NCI-H510A (cell line): ENCODE measurements around the gene LCAT.
"Not testable (repeated sequence)": the region's sequence is repeated elsewhere in the genome, so short reads cannot be mapped to it uniquely, and the experiment has no call there.

Experiments
- DNase-seq: peaks from one replicate; lab custom pipeline; 2025; lab: John Stamatoyannopoulos, UW

Gene LCAT

DNA sequence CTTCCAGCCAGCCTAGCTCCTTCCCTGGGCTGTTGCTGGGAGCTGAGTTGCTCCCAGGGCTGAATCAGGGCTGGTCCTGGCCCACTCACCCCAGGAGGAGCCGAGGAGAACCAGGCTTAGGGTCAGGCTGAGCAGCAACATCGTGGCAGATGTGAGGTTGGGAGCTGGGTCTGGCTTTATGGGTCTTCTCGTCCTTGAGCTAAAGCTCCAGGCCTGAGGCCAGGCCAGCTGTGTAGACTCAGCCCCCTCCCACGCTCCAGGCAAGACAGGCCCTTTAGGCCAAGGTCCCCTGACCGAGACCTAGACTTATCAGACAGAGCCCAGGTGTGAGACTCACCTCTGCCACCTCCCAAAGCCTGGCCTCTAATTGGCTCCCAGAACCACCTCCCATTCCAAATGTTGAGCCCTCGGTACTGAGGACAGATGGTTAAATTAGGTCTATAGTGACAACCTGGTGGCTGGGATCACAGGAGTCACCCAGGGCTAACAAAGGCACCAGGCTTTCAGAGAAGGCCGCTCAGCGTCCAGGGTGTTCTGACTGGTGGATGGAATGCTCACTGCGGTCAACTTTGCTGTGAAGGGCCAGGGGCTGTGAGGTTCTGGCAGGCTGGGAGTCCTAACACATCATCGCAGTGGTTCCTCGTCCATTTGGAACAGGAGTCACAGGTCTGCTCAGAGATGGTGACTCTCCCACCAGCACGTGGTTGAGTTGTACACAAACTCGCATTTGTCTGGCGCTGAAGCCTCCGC lies 12.0 kb downstream of the LCAT start, which contains the start of gene CTRL:
CTRL (minus strand) TSS at position 151 of the 750 bp plus-strand sequence; CDS start at position 141, 10 bp downstream.
- DNase-seq: no peak

DNA sequence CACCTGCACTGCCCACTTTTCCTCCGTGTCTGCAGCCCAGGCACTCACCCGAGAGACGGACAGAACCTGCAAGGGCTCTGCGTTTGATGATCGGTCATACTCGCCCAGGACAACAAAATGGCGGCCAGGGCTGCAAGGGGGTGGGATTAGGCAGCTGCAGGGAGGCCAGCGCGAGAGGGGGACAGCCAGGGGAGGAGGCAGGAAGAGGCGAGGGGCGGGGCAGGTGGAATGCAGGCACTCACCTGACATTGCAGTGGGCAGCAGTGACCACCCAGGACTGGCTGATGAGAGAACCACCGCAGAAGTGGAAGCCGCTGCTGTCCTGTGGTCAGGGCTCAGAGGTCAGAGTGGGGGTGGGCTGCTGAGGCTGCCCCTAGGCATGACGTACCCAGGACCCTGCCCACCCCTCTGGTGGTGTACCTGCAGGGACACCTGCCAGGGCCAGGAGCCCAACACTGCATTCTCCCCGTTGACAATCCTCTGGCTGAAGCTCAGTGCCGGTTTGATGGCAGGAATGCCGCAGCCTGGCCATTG lies 13.2 kb downstream of the LCAT start:
- no peak for DNase-seq

DNA sequence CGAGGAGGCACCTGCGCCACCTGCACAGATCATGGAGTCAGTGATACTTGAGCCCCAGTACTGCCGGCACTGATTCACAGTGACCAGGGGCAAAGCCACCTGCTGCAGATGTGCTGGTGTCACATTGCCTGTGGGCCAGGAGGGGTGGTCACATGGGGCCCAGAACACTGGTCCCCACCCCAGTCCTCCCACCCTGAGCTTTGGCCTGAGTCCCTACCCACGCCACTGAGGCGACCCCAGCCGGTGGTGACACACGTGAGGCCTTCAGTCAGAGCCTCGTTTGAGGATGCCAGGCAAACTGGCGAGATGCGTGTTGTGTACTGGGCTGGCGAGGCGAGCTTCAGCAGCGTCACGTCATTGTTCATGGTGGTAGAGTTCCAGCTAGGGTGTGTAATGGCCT lies 13.7 kb downstream of the LCAT start:
- DNase-seq: no peak

DNA sequence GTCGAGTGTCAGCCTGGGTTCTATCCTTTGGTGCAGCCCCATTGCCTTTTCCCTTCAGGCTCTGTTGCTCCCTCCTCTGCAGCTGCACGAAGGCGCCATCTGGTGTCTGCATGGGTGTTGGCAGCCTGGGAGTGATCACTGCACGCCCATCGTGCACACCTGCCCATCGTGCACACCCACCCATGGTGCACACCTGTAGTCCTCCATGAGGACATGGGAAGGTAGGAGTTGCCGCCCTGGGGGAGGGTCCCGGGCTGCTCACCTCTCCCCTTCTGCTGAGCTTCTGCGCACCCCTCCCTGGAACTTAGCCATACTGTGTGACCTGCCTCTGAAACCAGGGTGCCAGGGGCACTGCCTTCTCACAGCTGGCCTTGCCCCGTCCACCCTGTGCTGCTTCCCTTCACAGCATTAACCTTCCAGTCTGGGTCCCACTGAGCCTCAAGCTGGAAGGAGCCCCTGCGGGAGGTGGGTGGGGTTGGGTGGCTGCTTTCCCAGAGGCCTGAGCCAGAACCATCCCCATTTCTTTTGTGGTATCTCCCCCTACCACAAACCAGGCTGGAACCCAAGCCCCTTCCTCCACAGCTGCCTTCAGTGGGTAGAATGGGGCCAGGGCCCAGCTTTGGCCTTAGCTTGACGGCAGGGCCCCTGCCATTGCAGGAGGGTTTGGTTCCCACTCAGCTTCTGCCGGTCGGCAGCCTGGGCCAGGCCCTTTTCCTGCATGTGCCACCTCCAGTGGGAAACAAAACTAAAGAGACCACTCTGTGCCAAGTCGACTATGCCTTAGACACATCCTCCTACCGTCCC lies 15.2 kb downstream of the LCAT start:
- peak; percentile 50 for DNase-seq

DNA sequence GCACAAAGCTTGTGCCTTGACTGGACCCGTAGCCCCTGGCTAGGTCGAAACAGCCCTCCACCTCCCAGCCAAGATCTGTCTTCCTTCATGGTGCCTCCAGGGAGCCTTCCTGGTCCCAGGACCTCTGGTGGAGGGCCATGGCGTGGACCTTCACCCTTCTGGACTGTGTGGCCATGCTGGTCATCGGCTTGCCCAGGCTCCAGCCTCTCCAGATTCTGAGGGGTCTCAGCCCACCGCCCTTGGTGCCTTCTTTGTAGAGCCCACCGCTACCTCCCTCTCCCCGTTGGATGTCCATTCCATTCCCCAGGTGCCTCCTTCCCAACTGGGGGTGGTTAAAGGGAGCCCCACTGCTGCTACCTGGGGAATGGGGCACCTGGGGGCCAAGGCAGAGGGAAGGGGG lies 15.8 kb downstream of the LCAT start:
- DNase-seq: no peak

DNA sequence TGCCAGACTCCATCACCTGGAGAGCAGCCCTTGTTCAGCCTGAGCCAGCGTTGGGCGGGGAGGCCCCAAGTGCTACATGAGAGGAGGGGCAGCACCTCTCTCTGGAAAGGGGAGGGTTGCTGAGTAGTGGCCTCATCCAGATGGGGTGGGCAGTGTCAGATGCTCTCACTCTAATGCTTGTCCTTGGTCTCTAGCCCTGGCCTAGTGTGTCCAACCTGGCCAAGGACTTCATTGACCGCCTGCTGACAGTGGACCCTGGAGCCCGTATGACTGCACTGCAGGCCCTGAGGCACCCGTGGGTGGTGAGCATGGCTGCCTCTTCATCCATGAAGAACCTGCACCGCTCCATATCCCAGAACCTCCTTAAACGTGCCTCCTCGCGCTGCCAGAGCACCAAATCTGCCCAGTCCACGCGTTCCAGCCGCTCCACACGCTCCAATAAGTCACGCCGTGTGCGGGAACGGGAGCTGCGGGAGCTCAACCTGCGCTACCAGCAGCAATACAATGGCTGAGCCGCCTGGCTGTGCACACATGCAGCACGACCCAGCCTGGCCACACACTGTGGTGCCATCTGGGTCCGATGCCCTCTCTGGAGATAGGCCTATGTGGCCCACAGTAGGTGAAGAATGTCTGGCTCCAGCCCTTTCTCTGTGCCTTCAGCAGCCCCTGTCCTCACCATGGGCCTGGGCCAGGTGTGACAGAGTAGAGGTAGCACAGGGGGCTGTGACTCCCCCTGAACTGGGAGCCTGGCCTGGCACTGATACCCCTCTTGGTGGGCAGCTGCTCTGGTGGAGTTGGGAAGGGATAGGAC lies 16.6 kb downstream of the LCAT start:
- no peak for DNase-seq

DNA sequence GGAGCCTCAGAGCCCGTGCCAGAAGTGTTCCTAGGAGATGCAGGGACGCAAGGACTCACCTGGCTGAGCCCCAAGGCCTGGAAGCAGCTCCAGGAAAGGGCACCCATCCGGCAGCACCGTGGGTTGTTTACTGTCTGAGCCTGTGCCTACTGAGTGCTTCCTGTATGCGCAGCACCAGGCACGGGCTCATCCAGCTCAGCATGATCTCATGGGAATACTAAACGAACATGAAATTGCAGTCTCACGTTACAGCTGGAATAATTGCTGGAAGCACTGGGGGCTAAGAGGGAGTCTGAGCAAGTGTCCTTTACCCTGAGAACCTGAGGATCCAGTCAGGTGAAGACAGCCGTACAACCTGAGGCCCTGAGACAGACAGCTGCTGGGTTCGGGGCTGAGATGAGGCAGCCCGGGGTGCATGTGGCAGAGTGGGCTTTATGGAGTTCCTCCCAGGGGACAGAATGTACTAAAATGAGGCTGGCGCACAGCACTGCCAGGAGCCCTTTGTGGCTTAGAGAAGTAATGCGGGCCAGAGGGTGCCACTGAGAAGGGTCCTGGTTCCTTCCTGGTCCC lies 17.7 kb downstream of the LCAT start:
- peak; percentile 75 for DNase-seq

DNA sequence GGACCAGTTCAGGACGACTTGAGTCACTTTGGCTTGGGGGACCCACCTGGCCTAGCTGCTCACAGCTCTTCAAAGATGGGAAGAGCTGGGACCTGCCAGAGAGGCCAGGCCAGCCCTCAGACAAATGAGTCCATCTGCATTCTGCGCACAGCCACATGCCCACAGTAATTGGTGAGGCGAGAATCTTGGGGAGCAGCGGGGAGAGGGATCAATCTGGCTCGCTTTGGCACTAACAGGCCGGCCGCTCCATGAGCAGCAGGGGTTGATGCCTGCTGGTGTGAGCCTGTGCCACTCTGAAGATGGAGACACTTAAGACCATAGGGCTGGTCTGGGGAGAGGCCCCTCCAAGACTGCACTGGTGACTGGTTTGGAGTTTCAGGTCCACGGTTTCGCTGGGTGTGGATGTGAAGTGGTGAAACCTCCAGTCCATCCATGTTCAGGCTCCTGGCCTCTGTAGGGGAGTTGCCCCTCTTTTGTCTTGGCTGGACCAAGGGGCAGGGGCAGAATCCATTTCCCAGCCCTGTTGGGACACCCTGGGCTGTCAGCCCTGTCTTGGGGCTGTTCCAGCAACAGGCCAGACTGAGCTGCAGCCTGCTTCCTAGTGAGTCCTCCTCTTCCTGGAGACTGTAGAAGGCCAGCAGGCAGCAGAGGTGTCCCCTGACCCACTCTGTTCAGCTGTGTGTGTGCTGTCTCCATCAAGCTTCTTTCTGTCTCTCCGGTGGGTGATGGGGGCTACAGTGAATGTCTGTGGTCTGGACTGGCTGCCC lies 19.6 kb downstream of the LCAT start:
- DNase-seq: no peak

DNA sequence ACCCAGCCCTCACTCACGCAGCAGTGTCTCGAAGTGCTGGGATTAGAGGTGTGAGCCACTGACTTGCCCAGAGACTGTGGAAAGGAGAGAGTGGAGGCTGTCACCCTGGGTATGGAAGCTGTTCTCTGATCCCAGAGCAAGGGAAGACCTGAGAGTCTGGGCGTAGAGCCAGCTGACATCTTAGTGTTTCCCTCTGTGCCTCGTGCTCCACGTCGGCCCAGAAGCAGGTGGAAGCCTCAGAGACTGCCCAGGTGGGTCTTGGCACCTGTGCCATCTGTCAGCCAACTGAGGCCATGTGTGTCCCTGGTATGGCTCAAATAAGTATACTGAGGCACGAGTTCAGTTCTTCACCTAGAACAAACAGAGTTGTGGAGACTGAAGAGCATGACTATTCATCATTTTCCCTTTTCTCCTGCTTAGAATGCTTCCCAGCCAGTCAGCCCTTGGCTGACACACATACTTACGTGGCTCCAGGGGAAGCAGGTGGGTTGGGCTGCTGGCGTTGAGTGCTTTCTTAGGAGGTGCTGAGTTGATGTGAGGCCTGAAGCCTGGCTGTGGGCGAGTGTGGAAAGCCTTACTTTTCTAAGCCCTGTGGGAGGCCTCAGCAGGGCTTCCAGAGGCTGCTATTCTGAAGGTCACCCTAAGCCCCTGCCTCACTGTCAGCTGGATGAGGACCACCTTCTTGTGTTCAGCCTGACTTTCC lies 20.4 kb downstream of the LCAT start:
- no peak for DNase-seq

DNA sequence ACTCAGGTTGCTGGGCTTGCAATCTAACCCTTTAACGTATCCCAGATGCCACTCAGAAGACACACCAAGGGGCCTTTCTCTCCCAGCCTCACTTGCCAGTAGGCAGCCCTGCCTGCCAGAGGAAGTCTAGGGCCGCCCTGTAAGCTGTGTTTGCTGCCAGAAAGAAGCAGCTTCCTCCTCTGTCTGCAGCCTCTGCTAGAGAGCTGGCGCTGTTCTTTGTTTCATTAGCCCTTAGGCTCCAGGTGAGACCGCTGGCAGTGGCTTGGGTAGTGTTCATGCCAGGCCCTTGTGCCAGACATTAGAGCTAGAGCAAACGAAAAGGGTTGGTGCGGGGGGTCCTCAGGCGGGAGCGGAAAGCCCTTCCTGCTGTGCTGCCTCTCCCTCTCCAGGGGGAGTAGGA lies 21.2 kb downstream of the LCAT start:
- no peak for DNase-seq

DNA sequence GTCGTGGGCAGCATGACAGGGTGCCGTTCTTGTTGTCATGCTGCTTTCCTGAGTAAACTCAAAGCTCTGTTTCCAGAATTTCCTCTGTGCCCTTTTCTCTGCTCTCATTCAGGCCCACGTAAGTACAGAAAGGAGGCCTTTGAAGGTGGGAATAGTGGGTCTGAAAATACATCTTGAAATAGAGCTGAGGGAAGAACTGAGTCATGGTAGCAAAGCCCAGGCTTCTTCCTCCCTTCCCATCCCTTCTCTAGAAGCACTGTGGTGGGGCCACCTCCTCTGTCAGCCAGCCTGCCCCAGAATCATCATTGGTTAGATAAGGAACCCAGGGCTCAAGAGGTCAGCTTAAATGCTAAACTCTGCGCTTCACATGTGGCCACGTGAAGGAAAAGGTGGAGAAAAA lies 21.7 kb downstream of the LCAT start:
- DNase-seq: no peak

DNA sequence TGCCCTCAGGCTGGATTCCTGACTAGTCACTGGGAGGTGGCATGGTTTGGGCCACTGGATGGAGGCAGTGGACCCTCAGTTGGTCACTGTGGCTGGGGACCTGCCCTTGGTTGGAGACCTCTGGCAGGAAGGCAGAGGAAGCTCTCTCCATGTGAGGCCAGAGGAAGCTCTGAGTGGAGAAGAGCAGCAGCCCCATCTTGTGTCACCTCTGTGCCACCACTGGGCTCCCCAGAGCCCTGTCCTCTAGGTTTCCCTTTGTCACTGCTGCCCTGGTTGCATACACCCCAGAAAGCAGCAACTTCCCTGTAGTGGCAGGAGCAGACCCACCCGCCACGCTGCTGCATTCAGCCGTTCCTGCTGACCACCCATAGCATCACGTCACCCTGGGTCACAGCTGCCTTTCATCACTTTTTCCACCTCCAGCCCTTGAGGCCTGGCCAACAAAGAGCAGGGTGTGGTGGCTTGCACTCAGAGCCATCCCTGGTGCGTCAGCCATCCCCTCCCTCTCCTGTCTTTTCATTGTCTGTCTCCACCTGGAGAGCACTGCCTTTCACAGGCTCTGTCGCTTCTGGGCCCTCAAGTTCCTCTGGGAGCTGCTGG lies 24.2 kb downstream of the LCAT start:
- no peak for DNase-seq

DNA sequence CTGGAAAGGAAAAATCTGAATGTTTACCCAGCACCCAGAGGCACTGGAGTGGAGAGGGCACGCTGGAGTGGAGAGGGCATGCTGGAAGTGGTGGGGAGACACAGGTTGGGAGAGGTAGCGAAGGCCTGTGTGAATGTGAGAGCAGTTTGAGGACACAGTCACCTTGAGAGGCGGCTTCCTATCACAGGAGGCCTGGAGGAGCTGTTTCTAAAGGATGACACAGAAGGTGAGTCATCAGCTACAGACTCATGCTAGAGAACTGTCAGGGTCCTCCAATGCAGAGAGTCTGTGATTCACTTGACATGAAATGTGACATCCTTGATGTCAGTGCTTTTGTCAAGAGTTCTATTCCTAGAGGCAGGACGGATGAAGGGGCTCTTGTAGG lies 26.1 kb downstream of the LCAT start:
- DNase-seq: no peak

DNA sequence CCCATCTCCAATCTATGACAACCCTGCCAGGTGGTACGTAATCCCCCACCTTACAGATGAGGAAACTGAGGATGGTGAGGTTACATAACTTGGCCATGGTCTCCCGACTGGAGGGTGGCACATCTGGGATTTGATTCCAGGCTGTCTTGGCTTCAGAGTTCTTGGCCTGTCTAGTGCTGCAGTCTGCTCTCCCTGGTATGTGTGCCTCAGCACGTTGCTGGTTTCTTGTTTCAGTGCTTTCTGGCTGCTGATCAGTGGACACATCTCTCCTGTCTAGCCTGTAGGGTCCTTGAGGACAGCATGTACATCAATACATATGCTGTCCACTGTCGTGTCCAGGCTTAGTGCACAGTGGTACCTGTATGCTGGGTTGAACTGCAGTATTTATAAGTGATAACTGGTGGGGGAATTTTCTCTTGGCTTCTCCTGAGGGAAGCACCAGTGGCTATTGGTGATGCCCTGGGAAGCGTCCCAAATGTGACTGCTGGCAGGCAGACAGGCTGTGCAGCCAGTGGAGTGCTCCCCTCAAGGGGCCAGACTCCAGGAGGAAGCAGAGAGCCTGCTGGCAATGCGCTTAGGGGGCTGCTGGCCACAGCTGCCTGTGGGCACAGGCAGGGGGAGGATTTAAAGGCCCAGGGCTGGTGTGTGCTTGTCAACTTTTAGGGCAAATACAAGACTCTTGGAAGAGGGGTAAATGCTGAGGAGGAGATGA lies 26.6 kb downstream of the LCAT start:
- no peak for DNase-seq

DNA sequence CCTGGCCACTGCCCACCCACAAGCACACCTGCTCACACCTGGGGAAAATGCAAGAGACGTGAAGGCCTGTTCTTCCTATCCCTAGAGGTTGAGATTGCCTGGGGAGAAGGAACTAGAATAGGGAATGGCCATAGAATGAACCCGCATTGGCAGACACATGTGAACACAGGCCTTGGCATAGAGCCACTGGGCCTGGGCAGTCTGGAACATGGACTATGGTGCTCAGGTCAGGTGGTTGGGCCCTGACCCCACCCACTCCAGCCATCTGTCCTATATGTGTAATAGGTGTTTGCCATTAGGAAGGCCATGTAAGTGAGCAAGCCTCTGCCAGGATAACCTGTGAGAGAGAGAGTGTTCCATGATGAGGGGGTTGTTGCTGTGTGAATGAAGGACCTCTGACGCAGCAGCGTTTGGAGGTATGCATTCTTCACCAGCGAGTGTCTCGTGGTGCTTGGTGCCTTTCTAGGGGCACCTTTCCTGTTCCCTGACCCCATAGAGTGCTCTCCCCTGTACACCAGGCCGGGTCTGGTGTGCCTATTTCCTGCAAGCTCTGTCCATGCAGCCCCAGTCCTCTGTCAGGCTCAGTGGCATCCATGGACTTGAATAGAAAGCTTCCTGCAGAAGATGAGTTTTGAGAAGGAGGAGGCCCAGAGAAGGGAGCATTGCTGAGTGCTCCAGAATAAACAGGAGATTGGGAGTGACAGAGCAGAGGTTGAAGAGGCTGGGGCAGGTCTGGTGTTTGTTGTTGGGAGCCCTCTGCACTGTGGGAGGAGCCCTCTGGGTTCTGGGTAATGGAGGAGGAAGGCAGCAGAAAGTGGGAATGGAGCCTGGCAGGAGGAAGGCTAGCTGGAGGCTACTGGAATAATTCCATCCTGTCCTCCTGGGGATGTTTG lies 27.8 kb downstream of the LCAT start:
- DNase-seq: no peak

DNA sequence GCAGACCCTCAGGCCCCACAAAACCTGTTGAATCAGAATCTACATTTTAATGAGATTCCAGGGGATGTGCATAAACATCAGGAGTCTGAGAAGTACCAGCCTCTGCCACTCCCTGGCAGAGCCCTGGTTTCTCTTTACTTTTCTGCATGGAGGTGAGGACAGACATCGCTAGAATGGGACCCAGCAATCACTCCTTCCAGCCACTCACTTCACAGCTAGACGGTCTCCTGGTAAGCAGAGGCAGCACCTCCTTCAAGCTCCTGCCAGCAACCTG lies 28.5 kb downstream of the LCAT start:
- not testable (repeated sequence) for DNase-seq

DNA sequence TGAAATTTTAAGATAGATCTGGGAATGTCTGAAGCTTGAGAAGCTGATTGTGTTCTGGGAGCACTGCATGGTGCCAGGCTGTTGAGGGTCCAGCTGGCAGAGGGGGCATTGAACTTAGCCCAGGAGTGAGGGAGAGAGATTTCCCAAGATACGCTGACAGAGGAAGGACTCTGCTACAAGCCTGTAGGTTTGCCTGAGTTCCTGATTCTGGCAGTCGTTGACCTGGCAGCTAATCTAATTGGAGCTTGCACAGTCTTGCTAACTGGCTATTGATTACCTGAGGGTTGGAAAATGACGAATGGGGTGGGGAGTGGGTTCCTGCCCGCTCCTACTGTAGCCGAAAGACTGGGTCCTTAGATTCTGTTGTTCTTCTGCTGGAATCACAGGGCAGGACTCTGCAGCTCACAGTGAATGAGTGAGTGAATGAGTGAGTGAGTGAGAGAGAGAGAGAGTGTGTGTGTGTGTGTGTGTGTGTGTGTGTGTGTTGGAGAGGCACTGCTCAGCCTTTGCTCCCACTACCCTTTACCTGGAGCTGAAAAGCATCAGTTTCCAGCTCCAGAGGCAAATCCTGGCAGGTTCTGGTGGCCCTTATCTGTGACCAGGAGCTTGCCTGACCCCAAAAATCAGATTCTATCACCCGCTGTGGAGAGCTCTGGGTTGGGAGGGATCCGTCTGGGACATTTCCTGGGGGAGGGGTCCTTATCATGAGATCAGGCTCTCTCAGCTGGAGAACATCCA lies 29.0 kb downstream of the LCAT start:
- no peak for DNase-seq

DNA sequence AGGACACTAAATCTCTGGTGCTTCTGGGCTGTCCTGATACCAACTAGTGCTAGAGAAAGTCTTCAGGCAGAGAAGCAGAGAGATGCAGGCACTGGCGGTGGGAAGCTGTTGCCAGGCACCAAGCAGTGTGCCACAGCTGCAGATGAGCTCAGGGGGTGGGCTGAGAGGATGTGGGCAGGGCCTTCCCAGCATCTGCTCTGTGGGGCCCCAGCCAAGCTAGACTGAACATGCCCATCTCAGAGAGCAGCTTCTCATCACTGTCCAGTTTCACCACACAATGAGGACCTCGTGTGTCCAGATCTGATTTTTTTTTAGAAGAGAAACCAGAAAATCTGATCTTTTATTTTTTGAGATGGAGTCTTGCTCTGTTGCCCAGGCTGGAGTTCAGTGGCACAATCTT lies 33.8 kb downstream of the LCAT start:
- peak; percentile 39 for DNase-seq
